Bone marrow (tissue), 2 donors: ENCODE measurements around the gene LAMC2.

ENCODE experiments used
- DNase-seq, 2 donors: peaks; one replicate each; lab custom pipeline; 2025; lab: John Stamatoyannopoulos, UW

Gene LAMC2

DNA sequence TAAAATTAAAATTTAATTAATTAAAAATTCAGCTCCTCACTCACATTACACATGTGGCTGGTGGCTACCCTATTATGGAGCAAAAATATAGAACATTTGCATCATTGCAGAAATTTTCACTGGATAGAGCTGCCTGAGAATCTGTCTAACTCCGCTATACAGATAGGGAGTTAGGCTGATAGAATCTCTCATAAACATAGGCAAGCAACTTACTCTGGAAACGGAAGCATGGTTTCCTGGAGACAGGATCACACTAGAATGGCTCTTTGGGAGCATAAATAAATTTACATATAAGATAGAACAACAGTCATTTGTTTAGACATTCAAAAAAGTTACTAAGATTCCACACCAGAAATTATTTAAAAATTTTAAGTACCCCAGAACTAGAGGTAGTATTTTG lies 12.2 kb upstream of the LAMC2 start:
- DNase-seq: no peak

DNA sequence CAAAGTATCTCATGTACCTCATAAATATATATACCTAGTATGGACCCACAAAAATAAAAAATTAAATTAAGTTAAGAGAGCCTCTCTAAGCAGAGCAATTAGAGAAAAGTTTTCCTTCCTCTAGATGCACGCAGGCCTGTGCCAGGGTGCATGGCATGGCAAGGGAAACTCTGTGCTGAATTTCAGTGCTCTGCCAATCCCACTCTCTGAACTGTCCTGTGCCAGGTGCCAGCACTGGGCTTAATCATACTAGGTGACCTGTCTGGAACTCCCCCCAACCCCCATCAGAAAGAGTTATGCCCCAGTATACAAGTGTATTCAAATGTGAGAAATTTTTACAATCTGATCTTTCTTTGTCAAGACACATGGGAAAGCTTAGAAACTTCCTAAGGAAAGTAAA lies 10.4 kb upstream of the LAMC2 start:
- no peak for DNase-seq

DNA sequence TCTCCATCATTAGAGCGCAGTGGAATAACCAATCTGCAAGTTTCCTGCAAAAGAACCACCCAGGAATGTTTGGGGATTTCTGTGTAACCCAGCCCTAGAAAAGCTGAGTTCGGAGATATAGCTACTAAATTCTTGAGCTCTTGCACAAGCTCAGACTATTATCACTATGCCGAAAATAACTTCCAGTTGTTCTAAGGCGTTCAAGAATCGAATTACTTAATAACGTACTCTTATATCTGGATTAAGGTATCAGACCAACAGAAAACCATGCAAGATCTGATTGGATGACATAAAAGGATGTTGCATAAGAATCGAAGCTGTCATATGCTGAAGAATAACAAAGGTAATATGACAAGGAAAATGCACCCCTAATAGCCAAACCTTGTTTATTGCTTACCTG lies 7.5 kb upstream of the LAMC2 start:
- DNase-seq: no peak

DNA sequence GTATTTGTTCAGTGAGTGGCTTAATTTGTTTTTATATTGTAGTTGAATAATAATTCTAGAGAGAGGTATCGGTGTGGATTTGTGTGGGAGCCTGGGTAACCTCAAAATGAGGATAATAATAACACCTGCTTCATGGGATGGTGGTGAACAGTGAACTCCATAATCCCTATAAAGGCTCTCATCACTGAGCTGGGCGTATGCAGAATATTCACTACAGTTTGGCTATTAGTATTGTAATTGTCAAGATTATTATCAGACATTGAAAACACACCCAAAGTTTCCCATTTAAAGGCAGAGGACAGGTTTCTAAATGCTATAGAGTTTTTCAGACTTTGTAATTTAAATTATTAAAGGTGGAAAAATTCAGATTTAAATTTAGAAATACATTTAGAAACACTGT lies 7.0 kb upstream of the LAMC2 start:
- DNase-seq: no peak

DNA sequence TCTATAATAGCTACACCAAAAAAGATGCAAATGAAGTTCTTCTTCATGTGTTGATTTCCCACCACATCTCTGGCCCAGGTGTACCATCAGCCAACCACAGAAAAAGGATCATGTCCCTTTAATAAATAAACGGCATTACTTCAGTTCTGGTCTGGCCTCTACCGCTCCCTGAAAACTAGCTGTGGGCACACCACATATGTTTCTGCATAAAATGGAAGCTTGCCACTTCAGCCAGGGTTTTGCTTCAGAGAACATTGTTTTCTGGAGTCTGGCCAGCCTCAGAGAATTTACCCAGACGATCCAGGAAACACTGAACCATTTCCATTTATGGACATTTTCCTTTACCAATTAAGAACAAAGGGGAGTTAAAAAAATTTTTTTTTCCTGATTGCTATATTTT lies 5.8 kb upstream of the LAMC2 start:
- no peak for DNase-seq

DNA sequence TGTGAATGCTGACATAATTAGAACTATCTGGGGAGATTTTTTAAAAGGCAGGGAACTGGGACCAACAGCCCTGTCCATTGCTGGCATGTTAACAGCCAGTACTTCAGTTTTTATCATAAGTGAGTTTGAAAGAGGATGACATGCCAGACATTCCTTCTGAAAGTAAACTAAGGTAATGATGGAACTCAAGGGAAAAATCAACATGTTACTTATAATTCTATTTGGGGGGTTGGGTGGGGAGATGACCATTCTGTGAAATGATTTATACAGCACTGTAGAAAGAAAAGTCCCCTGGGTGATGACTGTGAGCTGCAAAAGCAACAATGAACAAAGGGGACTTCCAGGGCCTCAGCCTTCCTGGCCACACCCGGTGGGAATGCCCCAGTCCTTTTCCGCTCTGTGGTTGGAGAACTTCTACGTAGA lies 5.4 kb upstream of the LAMC2 start:
- DNase-seq: no peak

DNA sequence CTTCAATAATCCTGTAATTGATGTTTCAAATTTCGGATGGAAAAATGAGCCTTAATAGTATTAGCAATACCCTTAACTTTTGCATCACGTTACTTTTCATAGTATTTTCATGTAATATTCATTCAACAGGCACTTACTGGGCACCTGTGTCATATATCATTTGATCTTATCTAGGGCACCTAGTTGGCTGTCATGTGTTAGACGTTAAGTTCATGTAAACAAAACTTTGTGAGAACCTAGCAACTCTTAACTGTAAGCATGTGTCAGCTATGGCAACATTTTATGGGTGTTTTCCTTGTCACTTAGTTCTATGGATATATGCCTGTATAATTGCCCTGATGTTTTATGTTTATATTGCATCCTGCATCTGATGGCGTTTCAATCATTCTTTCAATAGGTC lies 777 bp downstream of the LAMC2 start:
- DNase-seq: no peak

DNA sequence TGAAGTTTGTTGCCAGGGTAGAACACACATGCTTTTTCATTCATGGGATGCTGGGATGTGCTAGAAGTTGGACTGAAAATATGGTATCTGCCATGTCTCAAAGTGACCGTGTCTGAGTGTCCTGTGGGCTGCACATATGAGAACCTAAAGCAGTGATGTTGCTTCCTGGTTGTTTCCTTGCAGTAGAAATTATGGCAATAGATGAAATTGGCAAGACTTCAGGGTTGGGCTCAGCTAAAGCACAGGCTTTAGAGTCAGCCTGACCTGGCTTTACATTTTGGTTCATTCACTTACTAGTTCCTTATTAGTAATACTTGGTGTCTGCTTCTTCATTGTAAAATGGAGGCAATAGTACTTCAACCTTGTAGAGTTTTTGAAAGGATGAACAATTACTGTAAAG lies 2.2 kb downstream of the LAMC2 start:
- no peak for DNase-seq

DNA sequence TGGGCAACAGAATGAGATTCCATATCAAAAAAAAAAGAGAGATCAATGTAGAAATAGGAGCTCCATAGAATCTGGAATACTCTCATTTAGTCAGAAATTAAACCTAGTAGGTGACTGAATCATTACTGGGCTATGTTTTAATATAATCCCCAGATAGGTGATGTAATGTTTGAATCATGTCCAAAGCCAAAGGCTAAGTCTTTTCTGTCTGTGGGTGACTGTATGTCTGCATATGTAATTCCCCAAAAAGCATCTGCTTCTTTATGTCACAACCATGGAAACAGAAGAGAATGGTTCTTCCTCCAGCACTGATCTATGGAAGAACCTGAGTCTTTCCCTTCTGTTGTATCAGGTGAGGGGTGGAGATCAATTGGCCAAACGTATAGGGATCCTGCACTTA lies 5.8 kb downstream of the LAMC2 start:
- DNase-seq: no peak

DNA sequence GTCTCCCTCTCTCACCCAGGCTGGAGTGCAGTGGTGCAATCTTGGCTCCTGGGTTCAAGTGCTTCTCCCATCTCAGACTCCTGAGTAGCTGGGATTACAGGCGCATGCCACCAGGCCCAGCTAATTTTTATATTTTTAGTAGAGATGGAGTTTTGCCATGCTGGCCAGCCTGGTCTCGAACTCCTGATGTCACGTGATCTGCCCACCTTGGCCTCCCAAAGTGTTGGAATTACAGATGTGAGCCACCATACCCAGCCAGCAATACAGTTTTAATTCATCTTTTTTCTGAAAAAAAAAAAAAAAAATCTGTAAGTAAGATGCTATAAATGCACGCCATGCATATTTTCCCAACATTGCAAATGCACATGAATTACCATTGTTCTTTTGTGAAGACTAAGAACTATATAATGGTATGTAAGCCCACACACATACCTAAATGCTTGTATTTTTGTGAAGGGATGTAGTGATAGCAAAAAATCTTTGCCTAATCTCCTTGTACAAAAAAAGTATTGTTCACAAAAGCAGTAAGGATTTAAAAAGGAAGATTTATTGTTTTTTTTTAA lies 8.0 kb downstream of the LAMC2 start:
- DNase-seq: no peak

DNA sequence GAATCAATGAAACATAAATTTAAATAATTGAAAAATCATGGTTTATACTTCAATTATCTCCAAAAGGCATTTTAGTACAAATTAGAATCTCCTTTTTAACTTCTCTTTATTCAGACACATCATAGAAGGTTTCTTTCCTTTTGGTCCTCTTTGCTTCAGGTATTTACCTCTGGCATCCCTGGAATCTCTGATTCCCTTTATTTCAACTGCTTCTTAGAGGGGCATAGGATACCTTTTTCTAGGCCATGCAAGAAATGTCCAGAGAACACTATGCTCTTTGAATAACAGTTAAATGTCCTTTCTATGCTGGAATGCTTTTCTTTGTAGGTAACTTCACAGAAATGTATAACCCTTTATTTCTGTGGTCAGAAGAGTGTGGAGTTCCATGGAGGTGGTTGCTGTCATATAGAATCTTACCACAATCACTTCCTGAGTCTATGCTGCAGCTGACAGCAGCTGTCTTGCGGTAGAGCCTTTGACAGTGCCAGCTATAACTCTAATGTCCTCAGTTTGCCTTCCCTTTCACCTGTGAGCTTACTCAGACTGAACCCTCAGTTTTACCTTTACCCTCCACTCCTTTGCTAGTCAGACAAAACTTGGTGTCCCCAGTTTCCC lies 8.6 kb downstream of the LAMC2 start:
- no peak for DNase-seq

DNA sequence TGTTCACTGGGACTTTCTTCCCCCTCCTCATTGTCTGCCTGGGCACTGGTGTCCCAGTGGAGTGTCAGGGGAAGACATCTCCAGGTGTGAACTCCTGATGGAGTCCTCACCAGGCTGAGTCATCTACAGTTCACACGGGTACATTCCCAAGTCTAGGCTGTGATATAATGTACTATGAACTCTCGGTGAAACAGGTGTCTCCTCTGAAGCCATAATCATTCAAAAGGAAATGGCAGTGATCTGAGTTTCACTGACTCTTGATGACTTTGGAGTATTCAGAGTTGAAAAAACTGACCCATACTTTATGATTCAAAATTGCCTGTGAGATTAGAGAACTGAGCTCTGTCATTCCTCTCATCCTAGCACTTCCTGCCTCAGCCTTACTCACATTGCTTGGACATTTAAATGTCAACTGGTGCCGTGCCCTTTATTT lies 9.1 kb downstream of the LAMC2 start:
- no peak for DNase-seq

DNA sequence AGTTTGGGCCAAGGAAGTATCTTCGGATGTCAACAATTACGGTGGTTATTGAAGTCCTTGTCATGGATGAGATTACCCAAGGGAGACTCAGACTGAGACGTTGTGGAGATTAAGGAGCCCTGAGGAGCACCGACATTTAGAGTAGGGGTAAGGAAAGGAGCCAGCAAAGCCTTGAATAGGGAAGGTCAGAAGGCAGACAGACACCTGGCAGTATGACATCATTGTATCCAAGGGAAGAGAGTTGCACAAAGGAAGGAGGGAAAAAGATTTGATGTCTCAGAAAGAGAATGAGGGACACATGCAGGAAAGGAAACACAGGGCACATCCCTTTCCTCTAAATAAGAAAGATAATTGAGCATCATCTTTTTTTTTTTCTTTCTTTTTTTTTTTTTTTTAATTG lies 11.7 kb downstream of the LAMC2 start:
- no peak for DNase-seq

DNA sequence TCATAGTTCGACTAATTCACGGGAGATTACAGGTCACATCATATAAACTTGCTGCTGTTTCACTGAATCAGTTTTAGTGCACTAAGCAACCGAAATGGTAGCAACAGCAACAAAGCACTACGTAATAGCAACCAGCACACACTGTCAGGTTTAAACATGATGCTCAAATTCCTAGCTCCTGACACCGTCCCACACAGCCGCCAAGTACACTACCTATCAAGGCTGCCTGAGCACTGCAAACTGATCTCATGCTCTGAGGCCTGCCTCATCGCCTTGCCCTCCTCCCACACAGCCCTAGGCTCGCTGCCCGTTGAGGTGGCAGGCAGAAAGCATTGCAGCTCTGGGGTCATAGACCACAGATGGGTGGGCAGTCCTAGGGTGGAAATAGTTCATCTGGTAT lies 12.4 kb downstream of the LAMC2 start:
- DNase-seq: no peak

DNA sequence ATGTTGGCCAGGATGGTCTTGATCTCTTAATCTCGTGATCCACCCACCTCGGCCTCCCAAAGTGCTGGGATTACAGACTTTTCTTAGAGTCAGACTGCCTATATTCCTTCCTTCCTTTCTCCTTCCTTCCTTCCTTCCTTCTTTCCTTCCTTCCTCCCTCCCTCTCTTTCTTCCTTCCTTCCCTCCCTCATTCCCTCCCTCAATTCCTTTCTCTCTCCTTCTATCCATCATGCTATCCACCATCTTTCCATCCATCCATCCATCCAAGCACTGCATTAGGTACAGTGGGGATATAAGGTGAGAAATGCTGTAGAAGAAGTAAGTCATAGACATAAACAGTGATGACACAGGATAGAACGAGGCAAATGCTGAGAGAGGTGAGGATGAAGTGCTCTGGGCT lies 13.2 kb downstream of the LAMC2 start:
- DNase-seq: no peak

DNA sequence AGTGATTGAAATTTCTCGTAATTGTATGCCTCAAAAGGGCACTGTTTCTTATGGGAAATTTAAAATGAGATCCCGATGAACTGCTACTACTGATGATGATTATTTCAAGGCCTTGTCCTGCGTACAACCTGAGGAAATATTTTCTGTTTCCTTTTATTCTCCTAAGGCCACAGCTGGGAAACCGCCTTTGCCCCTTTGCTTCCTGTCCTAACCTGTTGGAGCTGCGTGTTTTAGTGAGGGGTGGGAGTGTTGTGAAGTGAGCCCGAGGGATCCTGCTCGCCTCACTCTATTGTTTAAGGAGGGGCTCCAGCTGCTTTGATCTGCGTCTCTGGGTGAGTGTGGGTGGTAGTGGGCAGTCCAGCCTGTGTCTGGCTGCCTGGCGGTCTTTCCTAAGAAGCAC lies 14.4 kb downstream of the LAMC2 start:
- DNase-seq: no peak

DNA sequence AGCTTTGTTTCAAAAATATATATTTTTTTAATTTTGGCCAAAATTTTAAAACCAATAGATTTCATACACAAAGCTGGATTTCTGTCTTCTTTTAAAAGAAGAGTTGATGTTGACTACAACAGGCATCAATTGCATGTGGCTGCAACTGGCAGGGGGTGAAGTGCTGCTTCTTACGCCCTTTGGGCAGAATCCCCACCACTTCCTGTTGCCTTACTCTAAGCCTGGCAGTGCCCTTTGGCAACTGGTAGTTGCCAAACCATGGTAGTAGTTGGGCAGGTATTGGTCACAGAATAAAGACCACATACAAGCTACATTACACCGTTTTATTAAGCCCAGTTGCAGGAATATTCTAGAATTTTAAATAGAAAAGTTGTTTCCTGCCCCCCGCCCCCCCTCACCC lies 17.0 kb downstream of the LAMC2 start:
- no peak for DNase-seq

DNA sequence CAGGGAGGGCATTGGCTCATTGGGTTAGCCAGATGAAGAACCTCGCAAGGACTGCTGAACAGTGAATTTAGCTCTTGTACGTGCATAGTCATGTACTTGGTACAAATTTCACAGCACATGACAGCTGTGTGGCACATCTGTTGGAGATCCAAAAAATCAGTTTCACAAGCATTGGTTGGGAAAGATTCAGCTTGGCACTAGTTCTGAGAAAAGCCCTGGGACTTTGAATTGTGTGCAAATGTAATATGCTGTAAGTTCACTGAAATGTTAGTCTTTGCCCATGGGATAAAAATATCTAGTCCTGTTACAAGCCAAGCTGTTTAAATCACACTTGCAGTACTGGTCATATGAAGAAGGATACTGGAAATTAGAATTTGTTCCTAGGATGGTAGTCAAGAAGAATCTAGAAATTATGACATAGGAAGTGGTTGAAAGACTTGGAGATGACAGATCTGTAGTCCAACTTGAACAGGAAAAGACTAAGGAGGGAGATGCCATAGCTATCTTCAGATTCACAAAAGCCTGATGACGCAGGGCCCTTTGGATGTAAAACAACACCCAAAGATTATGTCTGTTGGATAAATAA lies 19.2 kb downstream of the LAMC2 start:
- DNase-seq: no peak

DNA sequence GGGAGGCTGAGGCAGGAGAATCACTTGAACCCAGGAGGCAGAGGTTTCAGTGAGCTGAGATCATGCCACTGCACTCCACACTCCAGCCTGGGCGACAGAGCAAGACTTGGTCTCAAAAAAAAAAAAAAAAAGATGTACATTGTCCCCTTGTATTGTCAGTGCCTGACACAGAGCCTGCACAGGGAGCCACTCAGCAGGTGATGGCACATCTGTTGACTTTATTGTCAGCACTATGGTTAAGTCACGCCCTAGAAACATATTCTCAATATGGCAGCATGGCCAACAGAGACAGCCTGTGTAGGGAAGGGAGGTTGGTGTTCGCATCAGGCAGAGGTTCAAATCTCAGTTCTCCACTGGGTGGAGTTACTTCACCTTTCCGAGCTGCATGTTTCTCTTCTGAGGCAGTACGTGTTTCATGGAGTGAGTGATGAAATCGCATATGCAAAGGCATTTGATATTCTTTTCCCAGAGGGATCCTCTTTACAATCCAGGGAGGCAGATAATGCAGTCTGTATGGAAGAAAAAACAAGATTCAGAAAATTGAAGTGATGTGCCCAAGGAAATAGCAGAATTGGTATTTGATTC lies 20.6 kb downstream of the LAMC2 start:
- DNase-seq: no peak

DNA sequence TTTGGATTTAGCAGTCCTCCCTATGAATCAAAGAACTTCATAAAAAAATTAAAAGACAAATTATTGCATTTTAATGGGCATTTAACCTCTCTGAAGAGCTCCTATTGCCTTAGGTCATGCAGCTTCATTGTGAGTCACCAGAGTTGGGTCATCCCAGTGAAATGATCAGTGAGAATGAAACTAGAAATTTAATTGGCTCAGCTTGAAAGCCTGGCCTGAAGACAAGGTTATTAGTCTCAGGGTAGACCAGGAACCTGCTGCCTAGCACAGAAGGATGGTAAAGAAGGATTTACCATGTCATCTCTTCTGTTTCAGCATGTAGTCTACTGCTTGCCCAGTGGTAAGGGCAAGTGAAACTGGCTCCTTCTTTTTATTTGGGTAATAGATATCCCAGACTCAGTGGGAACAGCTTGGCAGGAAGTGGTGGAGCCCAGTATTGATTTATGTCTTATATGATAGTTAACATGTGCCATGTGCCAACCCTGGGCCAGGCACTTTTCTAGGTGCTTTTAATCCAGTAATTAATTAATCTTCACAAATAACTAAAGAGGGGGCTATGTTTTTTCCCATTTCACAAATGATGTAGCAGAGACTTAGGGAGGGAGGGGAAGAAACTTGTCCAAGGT lies 23.6 kb downstream of the LAMC2 start:
- no peak for DNase-seq

DNA sequence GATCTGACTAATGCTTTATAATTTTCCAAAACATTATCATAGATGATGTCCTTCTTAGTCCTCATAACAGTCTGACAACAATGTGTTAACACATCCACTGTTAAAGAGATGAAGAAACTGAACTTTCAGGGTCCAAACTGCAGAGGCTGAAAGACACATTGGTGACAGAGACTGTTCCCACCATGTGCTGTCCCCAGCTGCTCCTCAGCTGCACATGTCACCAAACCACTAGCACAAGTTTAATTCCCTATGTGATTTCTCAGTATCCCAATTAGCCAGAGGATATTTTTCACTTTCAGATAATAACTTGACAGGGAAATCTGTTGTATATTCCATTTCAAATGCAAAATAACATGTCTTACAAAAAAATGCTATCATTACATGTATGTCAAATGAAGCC lies 24.6 kb downstream of the LAMC2 start:
- no peak for DNase-seq

DNA sequence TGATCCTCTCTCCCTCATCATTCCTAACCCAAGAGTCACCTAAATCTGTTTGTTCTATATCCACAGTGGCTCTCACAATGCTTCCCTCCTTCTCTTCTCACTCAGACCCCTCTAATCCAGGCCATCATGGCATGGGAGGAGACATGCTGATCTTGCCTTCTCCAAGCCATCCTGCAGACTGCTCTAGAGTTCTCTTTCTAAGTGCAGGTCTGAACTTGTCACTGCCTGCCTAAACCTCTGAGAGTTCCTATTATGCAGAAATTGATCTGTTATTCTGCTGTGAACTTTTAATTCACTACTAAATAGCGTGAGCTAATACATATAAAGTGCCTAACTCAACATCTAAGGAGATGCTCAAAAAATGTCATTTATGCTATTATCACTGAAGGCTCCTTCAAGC lies 26.8 kb downstream of the LAMC2 start:
- DNase-seq: no peak
